Measurements from ENCODE around the gene HOXD13. TPM values are rescaled to one million over a fixed set of nuclear protein-coding genes. Genes with fewer than 3 reads are reported as not detected.

The HOXD13 gene
- total and polyA plus RNA-seq, 2 donors (not counting 1 experiment from before 2014, with no cell fraction given), result not detected

GRCh38 chr2:176080540-176081375 is 11.8 kb upstream of the HOXD13 start:
- peaks cover 5% of the 10 kb centered on the region for H3K4me1 Mint-ChIP-seq
- WGBS (ENCODE audit: insufficient coverage), result 15% methylated on average over 65 of the region's 68 CpGs
- H3K9me3 ChIP-seq (ENCODE audit: control extremely low read depth in 1 of 3, control insufficient read depth in 2 of 3, insufficient read depth in 1 of 3, low read length in 2 of 3), result peaks cover 4 to 69% (median 35%) of the 10 kb centered on the region in 3 donors
- intact Hi-C loops (cut with micrococcal nuclease), result no loop called here
- peaks cover 3 to 20% of the 10 kb centered on the region in 2 donors for H3K4me1 ChIP-seq (ENCODE audit: control insufficient read depth in 2 of 2, insufficient read depth in 2 of 2, low read length in 2 of 2)
- H2AFZ ChIP-seq (ENCODE audit: insufficient read depth, low read depth, low read length, poor library complexity, severe bottlenecking), result no peak overlapping the region
- H4K20me1 ChIP-seq (ENCODE audit: control insufficient read depth, insufficient read depth, low read length, poor library complexity, severe bottlenecking), result no peaks in the 10 kb centered on the region
- no peak for ATAC-seq (ENCODE audit: low read depth)
- H3K27me3 Mint-ChIP-seq, result peaks cover 70% of the 10 kb centered on the region
- H3K4me3 Mint-ChIP-seq, result no peak overlapping the region
- CTCF ChIA-PET, result interaction anchor here (1.4 kb wide), 1 partner anchor 47 kb away, joined by 5 read pairs; no protein-coding TSS in a partner anchor
- no peak for TF ChIP-seq CTCF (IDR thresholded peaks at IDR 0.05)
- TF ChIP-seq EZH2 (IDR thresholded peaks at IDR 0.05; ENCODE audit: borderline replicate concordance, insufficient read depth, low read depth, low read length, poor library complexity, severe bottlenecking), result no peak
- POLR2A ChIA-PET, result no interaction called here
- no peak overlapping the region for H3K9ac ChIP-seq (ENCODE audit: low read length)
- no peak overlapping the region for H3K27ac ChIP-seq (ENCODE audit: low read length in 2 of 2)
- H3K36me3 ChIP-seq (replicated peaks in 1 of 2; ENCODE audit: control extremely low read depth in 1 of 2, control insufficient read depth in 1 of 2, extremely low read depth in 1 of 2, insufficient read depth in 2 of 2, low read length in 1 of 2), result no peaks in the 10 kb centered on the region
- peaks cover 0 to 86% (median 71%) of the 10 kb centered on the region in 4 experiments for H3K27me3 ChIP-seq (replicated peaks in 1 of 4; ENCODE audit: control extremely low read depth in 1 of 4, control insufficient read depth in 3 of 4, insufficient read depth in 4 of 4, low read length in 3 of 4)
- peak overlapping the region; percentile 59 for H3K27ac Mint-ChIP-seq
- H3K4me2 ChIP-seq (replicated peaks; ENCODE audit: low read depth, low read length, poor library complexity, severe bottlenecking), result peak overlapping the region; percentile 28
- H3K9me3 Mint-ChIP-seq (ENCODE audit: insufficient read depth), result peaks cover 3% of the 10 kb centered on the region
- H3K79me2 ChIP-seq (ENCODE audit: control insufficient read depth, insufficient read depth, low read length), result no peaks in the 10 kb centered on the region
- DNase-seq, result peak; percentile 36
- H3K4me3 ChIP-seq (ENCODE audit: control extremely low read depth in 1 of 5, extremely low read depth in 1 of 5, insufficient read depth in 1 of 5, low read depth in 2 of 5, low read length in 4 of 5), result no peak overlapping the region

GRCh38 chr2:176081376-176081836 is 11.1 kb upstream of the HOXD13 start:
- TF ChIP-seq EZH2 (IDR thresholded peaks at IDR 0.05; ENCODE audit: borderline replicate concordance, insufficient read depth, low read depth, low read length, poor library complexity, severe bottlenecking), result no peak
- TF ChIP-seq CTCF (IDR thresholded peaks at IDR 0.05), result no peak
- Mint-ChIP-seq H3K4me3 (no peak overlapping the region), H3K27me3 (peaks cover 67% of the 10 kb centered on the region), H3K4me1 (peaks cover 5% of the 10 kb centered on the region), H3K27ac (peak overlapping the region; percentile 59), H3K9me3 (ENCODE audit: insufficient read depth) (peaks cover 3% of the 10 kb centered on the region)
- CTCF ChIA-PET, result no interaction called here
- POLR2A ChIA-PET, result no interaction called here
- intact Hi-C loops (cut with micrococcal nuclease), result no loop called here
- Histone ChIP-seq H4K20me1 (ENCODE audit: control insufficient read depth, insufficient read depth, low read length, poor library complexity, severe bottlenecking) (no peaks in the 10 kb centered on the region), H2AFZ (ENCODE audit: insufficient read depth, low read depth, low read length, poor library complexity, severe bottlenecking) (no peak overlapping the region), H3K9ac (ENCODE audit: low read length) (no peak overlapping the region), H3K36me3 (replicated peaks in 1 of 2; ENCODE audit: control extremely low read depth in 1 of 2, control insufficient read depth in 1 of 2, extremely low read depth in 1 of 2, insufficient read depth in 2 of 2, low read length in 1 of 2) (no peaks in the 10 kb centered on the region), H3K27me3 (replicated peaks in 1 of 4; ENCODE audit: control extremely low read depth in 1 of 4, control insufficient read depth in 3 of 4, insufficient read depth in 4 of 4, low read length in 3 of 4) (peaks cover 0 to 87% (median 72%) of the 10 kb centered on the region in 4 experiments), H3K9me3 (ENCODE audit: control extremely low read depth in 1 of 3, control insufficient read depth in 2 of 3, insufficient read depth in 1 of 3, low read length in 2 of 3) (peaks cover 4 to 76% (median 35%) of the 10 kb centered on the region in 3 donors), H3K27ac (ENCODE audit: low read length in 2 of 2) (no peak overlapping the region), H3K79me2 (ENCODE audit: control insufficient read depth, insufficient read depth, low read length) (no peaks in the 10 kb centered on the region), H3K4me2 (replicated peaks; ENCODE audit: low read depth, low read length, poor library complexity, severe bottlenecking) (no peak overlapping the region), H3K4me1 (ENCODE audit: control insufficient read depth in 2 of 2, insufficient read depth in 2 of 2, low read length in 2 of 2) (peaks cover 3 to 20% of the 10 kb centered on the region in 2 donors), H3K4me3 (ENCODE audit: control extremely low read depth in 1 of 5, extremely low read depth in 1 of 5, insufficient read depth in 1 of 5, low read depth in 2 of 5, low read length in 4 of 5) (no peak overlapping the region)
- 24% methylated on average over 8 of the region's 17 CpGs for WGBS (ENCODE audit: insufficient coverage)
- DNase-seq (peak; percentile 35), ATAC-seq (ENCODE audit: low read depth) (no peak)

Data from B cell (primary cell).